Right ventricle myocardium superior (tissue), 1 donor: ENCODE data around the gene ANTXR2. TPM values are rescaled to one million over a fixed set of nuclear protein-coding genes. Genes with fewer than 3 reads are reported as not detected.
A peak's percentile ranks its signal among the peaks of the same experiment; 100 is the strongest.
"Not testable (repeated sequence)": the region's sequence is repeated elsewhere in the genome, so short reads cannot be mapped to it uniquely, and the experiment has no call there.

Experiments
- ATAC-seq: fragments of 200-7000 bp; cut with Tn5 transposase; one replicate; pipeline ENCODE4 v1.9.1; 2020; ENCODE audit warnings: mild to moderate bottlenecking; ENCODE audit not compliant: poor library complexity
- DNase-seq: peaks from one replicate; pipeline ENCODE4 v3.0.0-alpha.2; 2020
- intact Hi-C: fragments of 100-400 bp; cut with DNase I; formaldehyde crosslinking; loops from one replicate; pipeline ENCODE4 v1.11.2; 2022
- total RNA-seq: library from RNA; stranded (reverse); fragmentation: NEBNext Ultra II Directional; extraction: Animal tissue kit (Norgen Biotek cat#: 25700); gene quantifications from one replicate; pipeline ENCODE4 v1.2.1, GENCODE V29; 2021
- donor health status: DM: no; HTN: yes; CAD: no; lungs with severe emphysema.

Gene ANTXR2
- total RNA-seq, 1 donor from 2014 or later: 49.7 TPM

DNA sequence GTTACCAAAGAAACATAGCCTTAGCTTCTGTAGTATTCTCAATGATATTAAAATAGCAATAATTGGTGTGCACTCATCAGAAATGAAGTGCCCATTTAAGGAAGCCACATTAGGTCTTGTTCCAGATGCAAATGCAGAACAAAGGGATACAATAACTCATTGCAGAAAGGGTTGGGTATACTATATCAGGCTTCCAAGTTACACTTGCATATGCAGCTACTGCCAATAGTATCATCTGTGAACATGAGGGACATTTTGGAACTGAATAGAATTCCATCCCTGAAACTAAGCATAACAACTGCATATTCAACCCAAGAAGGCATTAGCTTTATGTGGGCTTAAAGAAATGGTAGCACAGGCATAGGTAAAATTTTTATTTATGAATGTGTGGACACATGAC lies 167.8 kb downstream of the ANTXR2 start:
- no peak for DNase-seq
- intact Hi-C loops: no loop called here
- no peak for ATAC-seq

DNA sequence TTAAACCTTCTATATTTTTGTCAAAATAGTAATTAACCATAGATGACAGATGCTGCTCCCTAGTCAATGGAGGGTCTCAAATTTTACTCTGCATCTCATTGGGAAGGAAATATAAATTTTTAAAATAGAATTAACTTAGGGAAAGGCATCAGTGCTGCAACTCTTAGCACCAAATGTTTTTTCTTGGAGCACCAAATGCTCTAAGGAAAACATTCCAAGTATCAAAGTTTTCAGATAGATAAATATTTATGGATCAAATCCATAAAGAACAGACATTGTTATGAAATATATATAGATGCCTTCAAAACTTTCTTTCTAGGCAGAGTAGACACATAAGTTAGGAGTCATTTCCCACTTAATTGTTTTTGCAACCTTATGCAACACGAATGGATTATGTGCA lies 168.7 kb downstream of the ANTXR2 start:
- intact Hi-C loops: no loop called here
- ATAC-seq (no peak), DNase-seq (no peak)

DNA sequence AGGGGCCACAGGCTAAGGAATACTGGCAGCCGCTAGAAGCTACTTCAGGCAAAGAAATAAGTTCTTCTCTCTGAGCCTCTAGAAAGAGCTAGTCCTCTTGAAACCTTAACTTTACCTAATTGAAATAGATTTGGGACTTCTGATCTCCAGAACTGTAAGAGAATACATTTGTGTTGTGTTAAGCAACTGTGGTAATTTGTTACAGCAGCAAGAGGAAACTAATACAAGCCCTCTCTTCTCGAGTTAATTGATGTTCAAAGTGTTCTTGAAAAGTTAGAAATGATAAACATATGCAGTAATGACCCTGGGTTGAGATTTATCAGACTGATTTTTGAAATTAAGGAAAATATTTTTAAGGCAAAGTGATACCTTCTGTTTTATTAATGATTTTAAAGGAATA lies 172.8 kb downstream of the ANTXR2 start:
- no peak for ATAC-seq
- intact Hi-C loops: no loop called here

DNA sequence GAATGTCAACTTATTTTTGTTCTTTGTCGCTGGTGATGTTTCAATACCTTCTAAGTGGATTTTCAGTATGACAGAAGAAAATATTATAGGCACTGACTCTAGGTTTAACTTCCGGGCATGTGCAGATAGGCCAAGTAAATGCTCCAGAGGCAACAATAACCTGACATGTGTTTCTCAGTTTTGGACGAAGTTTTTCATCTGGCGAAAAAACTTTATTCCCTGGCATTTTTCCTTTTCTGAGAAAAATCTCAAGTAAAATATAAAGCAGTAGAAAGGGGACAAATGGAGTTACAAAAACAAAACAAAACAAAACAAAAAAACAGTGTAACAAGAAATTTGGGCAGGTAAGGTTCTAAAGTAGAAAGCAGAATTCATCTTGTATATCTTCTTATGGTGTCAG lies 173.5 kb downstream of the ANTXR2 start:
- no peak for ATAC-seq
- intact Hi-C loops: no loop called here
- DNase-seq: no peak

More for the DNA sequence above, 172.8 kb downstream of the ANTXR2 start:
- no peak for DNase-seq

DNA sequence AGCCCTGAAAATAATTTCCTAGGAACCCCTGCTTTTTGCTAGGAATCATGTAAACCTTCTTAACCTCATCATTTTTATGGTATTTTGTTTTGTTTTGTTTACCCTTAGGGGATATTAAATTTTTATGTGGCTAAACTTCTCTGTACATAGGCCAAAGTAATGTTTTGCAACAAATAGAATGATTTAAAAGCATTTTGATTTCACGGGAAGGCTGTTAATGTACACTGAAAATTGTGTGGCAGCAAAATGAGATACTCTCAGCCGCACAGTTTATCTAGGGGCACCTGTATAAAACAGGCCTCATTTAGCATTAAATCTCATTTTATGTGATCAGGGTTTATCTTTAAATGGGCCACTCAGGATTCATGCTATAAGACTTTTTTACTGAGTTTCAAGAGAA lies 175.0 kb downstream of the ANTXR2 start:
- DNase-seq (no peak), ATAC-seq (no peak)
- intact Hi-C loops: no loop called here

DNA sequence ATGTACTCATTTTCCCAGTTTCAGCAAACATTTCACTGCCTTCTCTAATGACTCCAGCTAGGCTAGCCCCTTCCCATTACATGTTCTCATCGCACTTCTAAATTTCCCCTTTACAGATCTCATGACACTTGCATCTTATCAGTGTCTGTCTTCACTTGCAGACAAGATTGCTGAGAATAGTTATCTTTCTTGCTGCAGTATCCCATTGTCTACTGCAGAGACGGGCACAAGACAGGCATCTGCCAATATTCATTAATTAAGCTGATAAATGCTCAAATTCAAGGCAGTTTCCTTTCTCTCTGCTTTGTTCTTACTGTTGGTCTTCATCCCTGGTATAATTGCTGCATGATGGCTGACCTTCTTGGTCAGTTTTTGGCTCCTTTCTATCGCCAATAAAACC lies 175.9 kb downstream of the ANTXR2 start:
- ATAC-seq (no peak), DNase-seq (no peak)
- intact Hi-C loops: no loop called here

DNA sequence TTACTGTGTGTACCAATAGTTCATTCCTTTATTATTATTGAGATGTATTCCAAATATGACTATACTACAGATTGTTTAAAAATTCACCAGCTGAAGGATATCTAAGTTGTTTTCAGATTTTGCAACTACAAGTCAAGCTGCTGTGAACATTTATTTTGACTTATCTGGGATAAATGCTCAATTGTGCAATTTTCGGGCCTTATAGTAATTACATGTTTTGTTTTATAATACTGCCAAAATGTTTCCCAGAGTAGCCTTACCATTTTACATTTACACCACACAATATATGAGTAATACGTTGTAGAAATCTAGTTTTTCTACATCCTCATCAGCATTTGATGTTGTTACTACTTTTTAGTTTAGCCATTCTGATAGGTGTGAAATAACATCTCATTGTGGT lies 179.6 kb downstream of the ANTXR2 start:
- DNase-seq: no peak
- no peak for ATAC-seq
- intact Hi-C loops: no loop called here

DNA sequence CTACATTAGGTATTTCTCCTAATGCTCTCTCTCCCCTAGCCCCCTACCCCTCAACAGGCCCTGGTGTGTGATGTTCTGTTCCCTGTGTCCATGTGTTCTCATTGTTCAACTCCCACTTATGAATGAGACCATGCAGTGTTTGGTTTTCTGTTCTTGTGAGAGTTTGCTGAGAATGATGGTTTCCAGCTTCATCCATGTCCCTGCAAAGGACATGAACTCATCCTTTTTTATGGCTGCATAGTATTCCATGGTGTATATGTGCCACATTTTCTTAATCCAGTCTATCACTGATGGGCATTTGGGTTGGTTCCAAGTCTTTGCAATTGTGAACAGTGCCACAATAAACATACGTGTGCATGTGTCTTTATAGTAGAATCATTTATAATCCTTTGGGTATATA lies 184.0 kb downstream of the ANTXR2 start:
- intact Hi-C loops, DNase-seq, ATAC-seq: not testable (repeated sequence)

DNA sequence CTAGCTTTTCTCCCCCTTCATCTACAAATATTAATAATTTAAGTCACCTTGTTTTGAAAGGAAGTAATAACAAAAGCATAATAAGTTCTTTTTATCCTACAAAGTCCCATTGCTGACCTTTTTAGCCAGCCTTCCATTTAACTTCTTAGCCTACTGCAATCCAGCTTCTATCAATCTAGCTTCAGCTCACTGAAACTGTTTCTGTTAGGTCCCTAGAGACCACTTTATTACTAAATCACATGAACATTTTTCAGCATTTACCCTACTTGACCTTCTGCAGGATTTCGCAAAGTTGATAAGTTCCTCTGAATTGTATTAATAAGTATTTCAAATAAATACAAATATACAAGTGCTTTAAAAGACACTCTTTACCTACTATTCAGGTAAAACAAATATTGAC lies 186.5 kb downstream of the ANTXR2 start:
- intact Hi-C loops: no loop called here
- DNase-seq: no peak
- peak; percentile 58 for ATAC-seq

DNA sequence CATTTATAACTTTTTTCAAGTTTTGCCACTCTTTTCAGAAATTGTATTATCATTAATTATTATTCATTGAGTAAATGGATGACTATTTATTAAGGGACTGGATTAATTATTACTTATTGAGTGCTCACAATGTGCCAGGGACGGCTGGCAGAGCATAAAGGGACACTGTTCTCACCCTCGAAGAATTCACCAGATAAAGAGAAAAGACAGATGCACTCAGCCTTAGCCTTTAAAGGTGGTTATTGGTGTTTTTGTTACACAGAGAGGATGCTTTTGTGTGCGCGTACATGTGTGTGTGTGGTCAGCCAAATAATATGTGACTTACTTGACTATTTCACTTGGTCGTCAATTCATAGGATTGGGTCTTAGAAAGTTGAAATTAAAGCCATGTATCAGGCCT lies 187.0 kb downstream of the ANTXR2 start:
- intact Hi-C loops: no loop called here
- DNase-seq: no peak
- no peak for ATAC-seq

DNA sequence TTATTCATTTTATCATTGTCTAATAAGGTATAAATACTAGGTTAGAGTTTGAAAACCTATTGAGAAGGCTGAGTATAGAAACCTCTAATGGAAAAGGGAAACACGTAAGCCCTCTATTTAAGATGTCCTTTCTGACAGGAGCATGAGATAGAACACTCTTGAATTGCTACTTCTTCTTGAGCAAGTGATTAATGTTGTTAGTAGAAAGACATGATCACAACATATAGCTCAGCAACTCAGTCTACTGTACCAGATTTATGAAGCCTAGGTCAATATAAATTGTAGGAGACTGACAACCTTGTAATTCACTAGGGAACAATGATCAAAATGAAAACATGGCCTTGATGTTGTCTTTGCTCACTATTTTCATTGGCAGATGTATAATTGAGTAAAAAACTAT lies 189.7 kb downstream of the ANTXR2 start:
- DNase-seq (no peak), ATAC-seq (no peak)
- intact Hi-C loops: no loop called here

DNA sequence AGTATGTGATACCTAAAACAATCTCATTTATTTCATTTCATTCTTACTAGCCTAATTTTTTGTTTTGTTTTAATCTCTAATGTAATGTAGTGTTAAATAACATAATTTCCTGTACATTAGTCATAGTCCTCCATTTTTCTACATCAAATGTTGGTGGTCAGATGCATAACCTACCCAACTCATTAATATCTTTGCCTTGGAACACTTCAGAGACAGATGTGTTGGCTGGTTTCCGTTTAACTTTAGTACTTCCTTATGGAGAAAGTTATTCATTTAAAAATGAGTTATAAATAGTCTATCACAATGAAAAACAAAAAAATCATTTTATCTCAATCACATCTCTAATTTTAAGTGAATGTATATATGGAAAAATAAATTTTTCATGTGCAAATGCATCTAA lies 190.2 kb downstream of the ANTXR2 start:
- DNase-seq: no peak
- no peak for ATAC-seq
- intact Hi-C loops: no loop called here

DNA sequence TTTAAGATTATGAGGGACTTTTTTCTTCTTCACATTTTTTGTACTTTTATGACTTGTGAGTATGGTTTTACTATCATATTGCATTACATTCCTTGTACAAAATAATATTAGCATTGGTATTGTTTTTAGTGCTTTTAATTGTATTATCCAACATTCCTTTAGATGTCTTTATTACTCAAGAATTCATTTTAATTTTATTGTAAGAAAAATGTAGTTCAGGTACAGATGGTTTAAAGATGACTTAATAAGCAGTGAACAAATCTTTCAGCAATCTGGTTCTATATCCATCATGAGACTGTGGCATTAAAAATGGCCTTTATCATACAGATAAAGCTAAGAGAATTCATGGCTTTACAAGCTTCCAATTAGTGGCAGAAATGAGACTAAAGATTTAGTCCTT lies 191.6 kb downstream of the ANTXR2 start:
- DNase-seq: no peak
- no peak for ATAC-seq
- intact Hi-C loops: no loop called here

DNA sequence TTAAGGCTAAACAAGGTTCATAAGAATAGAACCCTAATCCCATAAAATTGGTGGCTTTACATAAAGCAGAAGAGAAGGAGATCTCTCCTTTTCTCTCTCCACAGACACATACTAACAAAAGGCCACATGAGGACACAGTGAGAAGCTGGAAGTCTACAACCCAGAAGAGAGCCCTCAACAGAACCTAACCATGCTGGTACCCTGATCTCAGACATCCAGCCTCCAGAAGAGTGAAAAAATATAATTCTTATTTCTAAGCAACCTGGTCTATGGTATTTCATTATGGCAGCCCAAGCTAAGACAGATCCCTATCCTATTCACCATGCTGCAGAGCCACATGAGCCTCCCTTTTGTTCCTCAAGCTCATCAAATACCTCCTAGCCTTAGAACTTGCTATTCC lies 195.5 kb downstream of the ANTXR2 start:
- ATAC-seq (no peak), DNase-seq (no peak)
- intact Hi-C loops: no loop called here

DNA sequence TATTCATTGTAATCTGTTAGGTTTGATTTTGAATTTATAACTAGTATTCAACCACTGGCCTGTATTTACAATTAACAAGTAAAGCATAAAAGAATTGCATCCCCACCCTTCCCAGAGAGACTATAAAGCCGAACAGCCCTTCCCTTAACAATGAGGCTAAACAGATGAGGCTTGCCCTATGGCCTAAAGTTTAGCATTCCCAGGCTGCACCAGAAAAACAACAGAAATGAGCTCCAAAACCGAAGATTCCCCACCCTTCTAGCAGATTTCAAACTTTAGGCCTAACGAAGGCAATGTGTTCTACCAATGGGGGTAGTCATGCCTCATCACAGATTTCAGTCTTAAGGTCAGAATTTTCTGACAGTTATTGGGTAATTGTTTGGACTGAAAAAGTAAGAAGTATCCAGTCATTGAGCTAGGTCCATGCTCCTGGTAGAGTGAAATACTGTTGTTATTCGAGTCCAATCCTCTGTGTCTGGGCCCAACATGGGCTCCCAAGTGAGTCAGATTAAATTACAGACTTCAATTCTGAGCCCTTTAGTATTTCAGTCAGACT lies 197.6 kb downstream of the ANTXR2 start:
- DNase-seq (no peak), ATAC-seq (no peak)
- intact Hi-C loops: no loop called here

DNA sequence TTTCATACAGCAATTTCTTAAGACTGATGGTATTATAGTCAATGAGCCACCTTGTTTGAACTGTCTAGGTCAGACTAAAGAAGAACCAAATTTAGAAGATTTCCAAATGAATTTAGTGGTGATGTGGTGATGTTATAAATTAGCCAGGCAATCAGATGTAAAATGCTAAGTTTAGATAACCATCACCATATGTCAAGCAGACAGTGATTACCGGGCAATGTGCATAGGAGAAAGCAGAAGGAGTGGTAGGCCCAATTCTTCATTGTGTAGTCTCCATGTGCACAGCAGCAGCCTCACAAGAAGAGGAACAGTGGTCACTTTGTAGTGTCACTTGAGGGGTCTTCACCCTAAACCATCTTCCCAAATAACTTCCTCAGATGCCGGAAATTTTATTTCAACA lies 198.8 kb downstream of the ANTXR2 start:
- no peak for ATAC-seq
- intact Hi-C loops: no loop called here

DNA sequence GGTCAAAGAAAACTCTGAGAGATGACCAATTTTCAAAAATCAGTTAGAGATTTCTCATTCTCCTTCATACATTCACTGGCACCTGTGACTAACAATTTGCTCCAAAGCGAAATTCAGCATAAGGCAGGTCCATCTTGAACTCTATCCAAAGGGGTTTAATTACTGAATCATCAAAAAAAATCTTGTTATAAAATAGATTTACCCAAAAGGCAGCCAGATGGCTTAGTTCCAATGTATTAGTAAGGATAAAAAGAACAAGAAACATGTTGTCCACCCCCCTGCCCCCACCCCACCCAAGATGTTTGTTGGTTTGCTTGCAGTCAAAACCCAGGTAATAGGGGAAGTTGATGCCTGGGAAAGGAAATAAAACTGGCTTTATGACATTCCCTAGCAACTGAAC lies 200.3 kb downstream of the ANTXR2 start:
- ATAC-seq: no peak
- intact Hi-C loops: no loop called here
- DNase-seq: no peak

More for the DNA sequence above, 198.8 kb downstream of the ANTXR2 start:
- DNase-seq: no peak

DNA sequence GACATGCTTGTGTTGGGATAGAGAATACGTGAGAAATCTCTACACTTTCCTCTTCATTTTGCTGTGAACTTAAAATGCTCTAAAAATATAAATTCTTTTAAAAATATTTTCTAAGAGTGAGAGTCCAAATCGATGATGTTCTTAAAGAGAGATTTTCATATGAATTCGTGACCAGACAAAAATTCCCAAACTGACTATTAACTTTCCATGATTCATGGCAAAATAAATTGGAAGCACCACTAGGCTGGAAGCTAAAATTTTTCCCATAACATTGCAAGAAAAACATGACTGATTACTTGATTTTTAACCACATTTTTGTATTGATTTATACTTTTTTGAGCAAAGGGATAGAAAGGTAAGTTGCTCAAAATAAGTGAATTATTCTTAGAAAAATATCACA lies 201.1 kb downstream of the ANTXR2 start:
- ATAC-seq (no peak), DNase-seq (no peak)
- intact Hi-C loops: no loop called here

DNA sequence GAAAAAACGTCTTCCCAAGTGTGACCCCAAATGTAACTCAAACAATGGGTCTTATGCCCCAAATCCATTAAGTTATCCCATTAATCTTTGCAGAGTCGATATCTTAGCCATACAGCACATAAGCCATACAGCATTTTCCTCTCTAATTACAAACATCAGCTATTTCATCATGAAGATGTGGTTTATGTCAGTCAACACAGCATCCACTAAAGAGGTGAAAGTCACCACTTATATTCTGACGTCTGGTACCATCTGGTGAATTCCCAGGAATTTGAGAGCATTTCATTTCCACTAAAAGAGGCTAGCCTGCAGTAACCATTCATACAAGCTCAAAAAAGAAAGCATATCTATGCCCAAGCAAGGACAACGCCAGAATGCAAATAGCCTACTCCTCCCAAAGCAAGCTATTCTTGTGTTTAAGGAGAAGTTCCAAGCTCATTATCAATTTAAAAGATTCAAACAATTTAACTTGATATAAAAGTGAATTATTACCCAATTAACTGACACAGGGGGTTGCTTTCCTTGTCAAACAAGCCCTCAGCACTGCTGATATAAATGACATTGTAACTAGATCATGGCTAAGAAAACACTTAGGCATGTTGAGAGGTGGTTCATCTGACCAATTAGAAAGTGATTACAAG lies 203.3 kb downstream of the ANTXR2 start:
- intact Hi-C loops: no loop called here
- DNase-seq: no peak
- no peak for ATAC-seq

DNA sequence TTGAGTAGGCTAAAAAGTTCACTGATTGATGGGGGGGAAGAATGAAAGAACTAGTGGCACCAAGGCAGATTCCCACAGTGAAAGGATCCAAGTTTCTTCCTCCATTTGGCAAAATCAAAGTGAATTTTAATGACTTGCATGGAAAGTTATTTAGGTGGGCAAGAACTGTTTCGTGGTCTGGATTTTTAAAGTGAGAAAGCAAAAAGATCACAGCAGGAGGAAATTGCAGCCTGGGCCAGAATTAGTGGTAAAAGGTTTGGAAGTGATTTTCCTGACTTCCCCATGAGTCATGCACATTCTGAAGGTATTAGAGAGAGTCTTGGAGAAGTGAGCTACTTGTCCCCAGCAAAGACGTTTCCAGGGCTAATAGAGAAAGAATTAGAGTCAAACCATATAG lies 207.8 kb downstream of the ANTXR2 start:
- no peak for ATAC-seq
- DNase-seq: no peak
- intact Hi-C loops: no loop called here
